Measurements from ENCODE around the gene FES. TPM values are rescaled to one million over a fixed set of nuclear protein-coding genes. Genes with fewer than 3 reads are reported as not detected.
A peak's percentile ranks its signal among the peaks of the same experiment; 100 is the strongest.

Gene FES
- total and polyA plus RNA-seq, 2 of the 13 experiments (the other 11 are each of a cell fraction or from before 2014, with no cell fraction given) = 4.0 to 9.5 TPM

DNA sequence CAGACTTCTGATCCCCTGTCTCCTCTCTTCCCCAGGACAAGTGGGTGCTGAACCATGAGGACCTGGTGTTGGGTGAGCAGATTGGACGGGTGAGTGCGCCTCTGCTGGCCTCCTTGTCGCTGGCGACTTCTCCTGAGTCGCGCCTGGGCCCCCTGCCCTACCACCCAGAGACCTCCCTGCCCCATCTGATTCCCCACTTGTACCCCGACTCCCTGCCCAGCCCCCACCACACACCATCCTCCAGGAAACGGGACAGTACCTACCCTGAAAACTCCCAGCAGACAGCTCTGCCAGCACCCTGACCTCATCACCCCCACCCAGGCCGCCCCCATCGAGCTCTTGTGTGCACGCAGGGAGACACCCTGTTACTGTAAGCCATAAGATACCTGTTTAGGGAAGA is 7.7 kb downstream of the FES start (continued):
- TF ChIP-seq, protein P1, sequence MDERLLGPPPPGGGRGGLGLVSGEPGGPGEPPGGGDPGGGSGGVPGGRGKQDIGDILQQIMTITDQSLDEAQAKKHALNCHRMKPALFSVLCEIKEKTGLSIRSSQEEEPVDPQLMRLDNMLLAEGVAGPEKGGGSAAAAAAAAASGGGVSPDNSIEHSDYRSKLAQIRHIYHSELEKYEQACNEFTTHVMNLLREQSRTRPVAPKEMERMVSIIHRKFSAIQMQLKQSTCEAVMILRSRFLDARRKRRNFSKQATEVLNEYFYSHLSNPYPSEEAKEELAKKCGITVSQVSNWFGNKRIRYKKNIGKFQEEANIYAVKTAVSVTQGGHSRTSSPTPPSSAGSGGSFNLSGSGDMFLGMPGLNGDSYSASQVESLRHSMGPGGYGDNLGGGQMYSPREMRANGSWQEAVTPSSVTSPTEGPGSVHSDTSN (CRISPR knock-in tag; IDR thresholded peaks at IDR 0.05) = no peak

DNA sequence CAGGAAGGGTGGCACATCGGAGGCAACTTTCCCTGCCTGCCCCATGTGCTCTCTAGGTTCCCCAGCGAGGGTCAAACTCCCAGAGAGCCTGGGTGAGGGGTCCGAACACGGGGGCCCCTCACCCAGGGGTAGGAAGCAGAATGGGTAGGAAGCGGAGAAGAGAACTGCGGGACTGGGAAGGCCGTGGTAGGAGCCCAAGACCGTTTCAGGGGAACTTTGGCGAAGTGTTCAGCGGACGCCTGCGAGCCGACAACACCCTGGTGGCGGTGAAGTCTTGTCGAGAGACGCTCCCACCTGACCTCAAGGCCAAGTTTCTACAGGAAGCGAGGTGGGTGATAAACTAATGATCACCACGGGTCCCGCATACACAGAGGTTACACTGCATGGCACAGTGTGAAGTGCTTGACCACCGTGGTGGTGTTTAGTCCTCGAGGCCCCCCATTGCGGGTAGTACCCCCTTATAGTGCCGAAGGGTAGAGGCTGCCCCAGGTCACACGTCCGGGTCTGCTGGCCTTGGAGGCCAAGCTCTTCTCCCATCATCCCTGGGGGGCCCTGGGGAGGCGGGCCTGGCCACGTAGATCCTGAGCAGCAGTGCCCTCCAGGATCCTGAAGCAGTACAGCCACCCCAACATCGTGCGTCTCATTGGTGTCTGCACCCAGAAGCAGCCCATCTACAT is 8.3 kb downstream of the FES start:
- Histone ChIP-seq H3K9me3 (ENCODE audit: low read length) (no peaks in the 10 kb centered on the region), H3K4me2 (ENCODE audit: low read depth, low read length) (peak overlapping the region; percentile 65; the same call in 1 of the 2 replicates), H3K9ac (ENCODE audit: insufficient read depth, low read depth, low read length) (no peak overlapping the region), H3K27me3 (ENCODE audit: control insufficient read depth in 1 of 2, insufficient read depth in 2 of 2, low read length in 2 of 2) (peaks cover 0 to 7% of the 10 kb centered on the region in 2 experiments; a peak in 2 of 5 replicates), H3K79me2 (ENCODE audit: insufficient read depth, low read length) (no peaks in the 10 kb centered on the region), H3K27ac (ENCODE audit: extremely low read length, insufficient read depth, low read length) (no peak overlapping the region), H4K20me1 (ENCODE audit: insufficient read depth, low read length) (no peaks in the 10 kb centered on the region), H3K36me3 (replicated peaks in 1 of 2; ENCODE audit: control insufficient read depth in 1 of 2, insufficient read depth in 2 of 2, low read length in 2 of 2) (no peaks in the 10 kb centered on the region), H2AFZ (ENCODE audit: low read length) (no peak overlapping the region), H3K4me1 (ENCODE audit: insufficient read depth, low read length) (no peaks in the 10 kb centered on the region), H3K4me3 (replicated peaks in 1 of 3; ENCODE audit: insufficient read depth in 1 of 3, low read depth in 2 of 3, low read length in 3 of 3) (peak overlapping the region in 2 of 3 experiments; percentile 66 to 76; a peak in 3 of 6 replicates)
- no TSS peak for BruUV-seq (replicated peaks)
- TF ChIP-seq, protein P2, sequence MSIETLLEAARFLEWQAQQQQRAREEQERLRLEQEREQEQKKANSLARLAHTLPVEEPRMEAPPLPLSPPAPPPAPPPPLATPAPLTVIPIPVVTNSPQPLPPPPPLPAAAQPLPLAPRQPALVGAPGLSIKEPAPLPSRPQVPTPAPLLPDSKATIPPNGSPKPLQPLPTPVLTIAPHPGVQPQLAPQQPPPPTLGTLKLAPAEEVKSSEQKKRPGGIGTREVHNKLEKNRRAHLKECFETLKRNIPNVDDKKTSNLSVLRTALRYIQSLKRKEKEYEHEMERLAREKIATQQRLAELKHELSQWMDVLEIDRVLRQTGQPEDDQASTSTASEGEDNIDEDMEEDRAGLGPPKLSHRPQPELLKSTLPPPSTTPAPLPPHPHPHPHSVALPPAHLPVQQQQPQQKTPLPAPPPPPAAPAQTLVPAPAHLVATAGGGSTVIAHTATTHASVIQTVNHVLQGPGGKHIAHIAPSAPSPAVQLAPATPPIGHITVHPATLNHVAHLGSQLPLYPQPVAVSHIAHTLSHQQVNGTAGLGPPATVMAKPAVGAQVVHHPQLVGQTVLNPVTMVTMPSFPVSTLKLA (IDR thresholded peaks at IDR 0.05) = no peak
- no peak for TF ChIP-seq ZMYM2 (CRISPR knock-in tag; IDR thresholded peaks at IDR 0.05)
- no peak for TF ChIP-seq ZNF354B (CRISPR knock-in tag; IDR thresholded peaks at IDR 0.05)
- TF ChIP-seq PITX1 (CRISPR knock-in tag; IDR thresholded peaks at IDR 0.05) = no peak
- TF ChIP-seq KLF16 (CRISPR knock-in tag; IDR thresholded peaks at IDR 0.05) = no peak
- TF ChIP-seq BRF2 (CRISPR knock-in tag; IDR thresholded peaks at IDR 0.05) = no peak
- no peak for TF ChIP-seq ZNF296 (CRISPR knock-in tag; conservative IDR thresholded peaks at IDR 0.05)
- no peak for FAIRE-seq
- no peak for DNase-seq (ENCODE audit: low spot score)
- in situ Hi-C loops (cut with HindIII; ENCODE audit: extremely low pct_ligation_motif_present, low pct_unique_long_range_greater_than_20kb) (no loop called here), intact Hi-C loops (cut with micrococcal nuclease; ENCODE audit: unreplicated experiment) (no loop called here)
- ATAC-seq = peak; percentile 5; the same call in 1 of the 3 replicates
- WGBS (ENCODE audit: low lambda C conversion rate) = 84% methylated on average over 21 of the region's 29 CpGs
- CTCF ChIA-PET (ENCODE audit: low intra/inter-chr PET ratio, low total read pairs) = interaction anchor here (1.1 kb wide), 1 partner anchor 245 kb away, joined by 3 read pairs; no protein-coding TSS in a partner anchor
- POLR2A ChIA-PET = interaction anchor here (0.8 to 2.0 kb wide), 8 partner anchors 9 to 228 kb away, joined by 3 to 16 read pairs (median 4); partner anchors contain the start of genes BLM, FES, HDDC3 and MAN2A2

Measured in HepG2 (cell line).